GM19467 (cell line): Measurements from ENCODE around the gene PLG.
A peak's percentile ranks its signal among the peaks of the same experiment; 100 is the strongest.
"Not testable (repeated sequence)": the region's sequence is repeated elsewhere in the genome, so short reads cannot be mapped to it uniquely, and the experiment has no call there.

ENCODE experiments used
- ATAC-seq: cut with Tn5 transposase; IDR thresholded peaks from one replicate; pipeline ENCODE4 v1.9.1; 2021; ENCODE audit warnings: mild to moderate bottlenecking, moderate library complexity; ENCODE audit not compliant: unreplicated experiment

The PLG gene

GRCh38 chr6:160774399-160774798 is 72.4 kb downstream of the PLG start:
- ATAC-seq, result no peak

GRCh38 chr6:160775792-160776580 is 73.9 kb downstream of the PLG start:
- no peak for ATAC-seq

- not testable (repeated sequence) for ATAC-seq
These were observed 77.1 kb downstream of the PLG start for GRCh38 chr6:160779095-160779494.

- ATAC-seq, result not testable (repeated sequence)
These were observed 78.6 kb downstream of the PLG start for GRCh38 chr6:160780656-160781055.

GRCh38 chr6:160781298-160781697 is 79.3 kb downstream of the PLG start:
- no peak for ATAC-seq

- ATAC-seq, result no peak
These were observed 80.2 kb downstream of the PLG start for GRCh38 chr6:160782228-160782627.

- ATAC-seq, result no peak
These were observed 81.7 kb downstream of the PLG start for GRCh38 chr6:160783741-160784140.

- not testable (repeated sequence) for ATAC-seq
These were observed 86.1 kb downstream of the PLG start for GRCh38 chr6:160788126-160788525.

GRCh38 chr6:160788806-160789205 is 86.8 kb downstream of the PLG start:
- ATAC-seq, result no peak

GRCh38 chr6:160789263-160790027 is 87.4 kb downstream of the PLG start:
- ATAC-seq, result no peak

GRCh38 chr6:160790028-160790792 is 88.2 kb downstream of the PLG start:
- no peak for ATAC-seq

GRCh38 chr6:160791459-160791858 is 89.4 kb downstream of the PLG start:
- ATAC-seq, result peak; percentile 66

GRCh38 chr6:160791981-160792418 is 90.0 kb downstream of the PLG start:
- ATAC-seq, result peak; percentile 33

- ATAC-seq, result no peak
These were observed 90.7 kb downstream of the PLG start for GRCh38 chr6:160792708-160793107.

GRCh38 chr6:160793652-160794051 is 91.6 kb downstream of the PLG start:
- no peak for ATAC-seq

- no peak for ATAC-seq
These were observed 93.7 kb downstream of the PLG start for GRCh38 chr6:160795721-160796120.

- ATAC-seq, result no peak
These were observed 96.6 kb downstream of the PLG start for GRCh38 chr6:160798625-160799024.

- ATAC-seq, result no peak
These were observed 97.9 kb downstream of the PLG start for GRCh38 chr6:160799801-160800506.

- no peak for ATAC-seq
These were observed 99.4 kb downstream of the PLG start for GRCh38 chr6:160801418-160801817.

- not testable (repeated sequence) for ATAC-seq
These were observed 100.0 kb downstream of the PLG start for GRCh38 chr6:160802049-160802448.
